Measurements from ENCODE around the gene CDC6.

CDC6 gene

DNA sequence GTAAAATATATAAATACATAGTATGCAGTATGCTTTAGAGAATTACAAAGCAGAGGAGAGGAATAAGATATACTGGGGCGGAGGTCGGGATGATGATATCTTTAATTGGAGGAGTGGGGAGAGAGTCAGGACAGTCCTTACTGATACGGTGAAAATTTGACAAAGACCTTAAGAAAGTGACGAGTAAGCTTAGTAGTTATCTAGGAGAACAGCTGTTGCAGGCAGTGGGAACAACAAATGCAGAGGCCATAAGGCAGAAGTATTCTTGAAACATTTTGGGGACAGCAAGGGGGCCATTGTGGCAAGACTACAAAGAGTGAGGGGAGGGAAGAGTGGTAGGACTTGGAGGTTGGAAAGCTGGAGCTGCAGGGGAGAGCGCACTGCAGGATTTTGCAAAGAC, 22.3 kb upstream of the CDC6 start:
- Mint-ChIP-seq H3K27me3 (no peaks in the 10 kb centered on the region), H3K36me3 (ENCODE audit: insufficient read depth) (peaks cover 44% of the 10 kb centered on the region), H3K9me3 (no peaks in the 10 kb centered on the region), H3K4me3 (no peak overlapping the region), H3K4me1 (ENCODE audit: low read depth in 2 of 2) (peaks cover 1 to 4% of the 10 kb centered on the region in 2 donors), H3K27ac (no peak overlapping the region)
- ATAC-seq (replicated peaks), result no peak
- DNase-seq, result no peak

DNA sequence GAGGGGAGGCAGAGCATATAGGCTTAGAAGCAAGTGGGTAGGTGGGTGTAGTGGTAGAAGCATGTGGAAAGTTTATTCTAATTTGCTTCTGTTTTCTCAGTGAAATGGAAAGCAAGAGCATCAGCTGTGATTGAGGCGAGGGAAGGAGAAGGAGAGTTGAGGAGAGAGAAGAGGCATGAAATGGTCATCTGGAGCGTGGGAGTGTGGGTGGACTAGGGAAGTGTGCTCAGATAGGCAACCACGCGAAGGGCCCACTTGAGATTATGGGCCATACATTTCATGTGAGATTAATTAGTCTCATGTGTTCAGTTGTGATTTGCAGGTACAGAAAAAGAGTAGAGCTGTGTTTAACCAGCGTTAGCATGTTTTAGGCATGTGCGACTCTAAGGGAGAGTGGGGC, 20.8 kb upstream of the CDC6 start:
- Mint-ChIP-seq H3K27ac (no peak overlapping the region), H3K4me1 (ENCODE audit: low read depth in 2 of 2) (peaks cover 1 to 2% of the 10 kb centered on the region in 2 donors), H3K4me3 (no peak overlapping the region), H3K9me3 (no peaks in the 10 kb centered on the region), H3K36me3 (ENCODE audit: insufficient read depth) (peaks cover 41% of the 10 kb centered on the region), H3K27me3 (no peaks in the 10 kb centered on the region)
- DNase-seq (no peak), ATAC-seq (replicated peaks) (no peak)

GRCh38 chr17:40268141-40268712, 19.5 kb upstream of the CDC6 start:
- DNase-seq (no peak), ATAC-seq (replicated peaks) (no peak)
- no peaks in the 10 kb centered on the region for H3K27me3 Mint-ChIP-seq
- peaks cover 42% of the 10 kb centered on the region for H3K36me3 Mint-ChIP-seq (ENCODE audit: insufficient read depth)
- no peaks in the 10 kb centered on the region for H3K9me3 Mint-ChIP-seq
- H3K4me1 Mint-ChIP-seq (ENCODE audit: low read depth in 2 of 2), result peaks cover 0 to 5% of the 10 kb centered on the region in 2 donors
- H3K27ac Mint-ChIP-seq, result no peak overlapping the region
- H3K4me3 Mint-ChIP-seq, result no peak overlapping the region

GRCh38 chr17:40278414-40278813, 9.3 kb upstream of the CDC6 start:
- Mint-ChIP-seq H3K36me3 (ENCODE audit: insufficient read depth) (peaks cover 73% of the 10 kb centered on the region), H3K4me3 (no peak overlapping the region), H3K27ac (peak overlapping the region; percentile 32 to 80), H3K9me3 (no peaks in the 10 kb centered on the region), H3K27me3 (no peaks in the 10 kb centered on the region), H3K4me1 (ENCODE audit: low read depth in 2 of 2) (peaks cover 2 to 4% of the 10 kb centered on the region in 2 donors)
- DNase-seq (no peak), ATAC-seq (replicated peaks) (no peak)

DNA sequence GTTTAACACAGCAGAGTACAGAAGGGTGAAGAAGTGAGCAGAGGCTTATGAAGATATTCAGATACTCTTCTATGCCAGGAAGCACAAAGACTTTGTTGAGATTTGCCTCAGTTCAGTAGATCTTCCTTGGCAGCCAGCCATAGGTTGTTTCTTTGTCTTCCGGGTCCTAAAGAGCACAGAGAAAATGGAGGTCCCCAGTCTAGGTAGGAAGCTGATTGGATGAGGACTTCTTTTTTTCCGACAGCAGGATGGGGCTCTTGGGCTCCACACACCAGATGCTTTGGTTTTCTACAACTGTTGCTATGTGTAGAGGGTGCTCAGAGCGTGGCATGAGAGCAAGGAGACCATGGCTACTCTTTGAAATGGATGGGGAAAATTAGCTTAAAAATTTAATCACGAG, 8.3 kb upstream of the CDC6 start:
- no peak overlapping the region for H3K27ac Mint-ChIP-seq
- no peaks in the 10 kb centered on the region for H3K9me3 Mint-ChIP-seq
- H3K4me3 Mint-ChIP-seq, result no peak overlapping the region
- H3K4me1 Mint-ChIP-seq (ENCODE audit: low read depth in 2 of 2), result peaks cover 11 to 12% of the 10 kb centered on the region in 2 donors
- no peak for ATAC-seq (replicated peaks)
- H3K36me3 Mint-ChIP-seq (ENCODE audit: insufficient read depth), result peaks cover 68% of the 10 kb centered on the region
- no peak for DNase-seq
- H3K27me3 Mint-ChIP-seq, result no peaks in the 10 kb centered on the region

- Mint-ChIP-seq H3K36me3 (ENCODE audit: insufficient read depth) (peaks cover 48% of the 10 kb centered on the region), H3K27me3 (no peaks in the 10 kb centered on the region), H3K4me1 (ENCODE audit: low read depth in 2 of 2) (peaks cover 11 to 12% of the 10 kb centered on the region in 2 donors), H3K4me3 (peak overlapping the region in 1 of 2 donors; percentile 1), H3K9me3 (no peaks in the 10 kb centered on the region), H3K27ac (peak overlapping the region; percentile 79 to 82)
- DNase-seq (no peak), ATAC-seq (replicated peaks) (peak; percentile 21)
Measured at GRCh38 chr17:40281663-40282062, 6.0 kb upstream of the CDC6 start.

DNA sequence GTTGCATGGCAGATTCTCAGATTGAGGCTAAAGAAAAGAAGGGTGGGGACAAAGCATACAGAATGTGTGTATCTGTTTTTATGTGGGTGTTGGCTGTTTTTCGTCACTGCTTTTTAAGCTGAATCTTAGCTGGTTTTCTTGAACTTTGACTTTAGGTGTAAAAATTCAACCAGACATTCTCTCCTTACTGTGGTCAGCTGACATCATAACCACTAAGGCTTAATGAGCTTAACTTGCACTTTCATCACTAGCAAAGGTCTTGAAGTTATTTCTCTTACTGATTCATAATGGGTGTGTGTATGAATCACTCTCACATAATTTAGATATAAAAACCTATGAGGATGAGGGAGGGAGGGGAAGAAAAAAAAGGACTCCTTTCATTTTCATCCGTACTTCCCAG, 4.0 kb upstream of the CDC6 start:
- H3K36me3 Mint-ChIP-seq (ENCODE audit: insufficient read depth), result peaks cover 34% of the 10 kb centered on the region
- peak in 2 of 3 experiments; percentile 9 to 21 for DNase-seq
- peak overlapping the region; percentile 77 to 85 for H3K27ac Mint-ChIP-seq
- H3K4me3 Mint-ChIP-seq, result peak overlapping the region in 1 of 2 donors; percentile 0
- H3K4me1 Mint-ChIP-seq (ENCODE audit: low read depth in 2 of 2), result peaks cover 20 to 24% of the 10 kb centered on the region in 2 donors
- peak; percentile 25 for ATAC-seq (replicated peaks)
- H3K27me3 Mint-ChIP-seq, result no peaks in the 10 kb centered on the region
- H3K9me3 Mint-ChIP-seq, result no peaks in the 10 kb centered on the region

GRCh38 chr17:40284085-40284713, 3.5 kb upstream of the CDC6 start:
- Mint-ChIP-seq H3K36me3 (ENCODE audit: insufficient read depth) (peaks cover 29% of the 10 kb centered on the region), H3K27ac (peak overlapping the region; percentile 77 to 85), H3K4me1 (ENCODE audit: low read depth in 2 of 2) (peaks cover 23 to 24% of the 10 kb centered on the region in 2 donors), H3K4me3 (peak overlapping the region in 1 of 2 donors; percentile 0), H3K27me3 (no peaks in the 10 kb centered on the region), H3K9me3 (no peaks in the 10 kb centered on the region)
- ATAC-seq (replicated peaks) (no peak), DNase-seq (no peak)

DNA sequence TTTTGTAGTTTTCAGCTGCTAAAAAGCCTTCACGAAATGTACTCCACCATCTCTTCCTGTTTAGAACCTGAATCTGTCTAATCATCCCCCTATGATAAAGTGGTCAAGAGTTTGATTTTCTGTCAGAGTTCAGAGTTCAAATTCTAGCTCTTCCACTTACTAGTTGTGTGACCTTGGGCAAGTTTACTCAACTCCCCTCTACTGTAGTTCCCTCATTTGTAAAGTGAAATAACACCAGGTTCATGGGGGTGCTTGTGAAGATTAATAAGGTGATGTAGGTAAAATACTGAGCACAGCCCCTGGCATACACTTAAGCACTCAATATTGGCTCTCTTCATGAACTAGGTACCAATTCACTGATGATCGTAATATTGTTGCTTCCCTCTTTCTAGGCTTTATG, 1.2 kb upstream of the CDC6 start:
- H3K4me3 Mint-ChIP-seq, result no peak overlapping the region
- no peaks in the 10 kb centered on the region for H3K27me3 Mint-ChIP-seq
- peaks cover 14% of the 10 kb centered on the region for H3K36me3 Mint-ChIP-seq (ENCODE audit: insufficient read depth)
- H3K27ac Mint-ChIP-seq, result no peak overlapping the region
- ATAC-seq (replicated peaks) (no peak), DNase-seq (no peak)
- H3K4me1 Mint-ChIP-seq (ENCODE audit: low read depth in 2 of 2), result peaks cover 23 to 24% of the 10 kb centered on the region in 2 donors
- no peaks in the 10 kb centered on the region for H3K9me3 Mint-ChIP-seq

- Mint-ChIP-seq H3K36me3 (ENCODE audit: insufficient read depth) (peaks cover 13% of the 10 kb centered on the region), H3K4me1 (ENCODE audit: low read depth in 2 of 2) (peaks cover 23 to 24% of the 10 kb centered on the region in 2 donors), H3K4me3 (peak overlapping the region; percentile 96 to 100), H3K27ac (peak overlapping the region; percentile 57 to 83), H3K27me3 (no peaks in the 10 kb centered on the region), H3K9me3 (no peaks in the 10 kb centered on the region)
- DNase-seq, result no peak
- no peak for ATAC-seq (replicated peaks)
Measured at GRCh38 chr17:40287159-40287493, 553 bp upstream of the CDC6 start.

DNA sequence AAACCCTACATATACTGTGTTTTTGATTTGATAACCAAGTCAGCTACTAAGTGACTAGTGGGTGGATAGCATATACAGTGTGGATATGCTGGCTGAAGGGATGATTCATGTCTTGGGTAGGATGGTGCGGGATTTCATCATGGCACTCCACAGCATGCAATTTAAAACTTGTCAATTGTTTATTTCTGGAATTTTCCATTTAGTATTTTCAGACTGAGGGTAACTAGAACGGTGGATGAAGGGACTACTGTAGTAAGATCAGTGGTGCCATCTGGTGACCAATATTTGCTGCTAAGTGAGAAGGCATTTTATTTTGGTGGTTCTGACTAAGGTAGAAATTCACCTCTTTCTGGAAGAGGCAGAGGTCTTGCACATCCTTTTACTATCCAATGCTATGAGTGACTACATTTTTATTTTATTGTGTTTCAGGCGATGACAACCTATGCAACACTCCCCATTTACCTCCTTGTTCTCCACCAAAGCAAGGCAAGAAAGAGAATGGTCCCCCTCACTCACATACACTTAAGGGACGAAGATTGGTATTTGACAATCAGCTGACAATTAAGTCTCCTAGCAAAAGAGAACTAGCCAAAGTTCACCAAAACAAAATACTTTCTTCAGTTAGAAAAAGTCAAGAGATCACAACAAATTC, 3.1 kb downstream of the CDC6 start:
- no peak overlapping the region for H3K4me3 Mint-ChIP-seq
- H3K4me1 Mint-ChIP-seq (ENCODE audit: low read depth in 2 of 2), result peaks cover 11 to 15% of the 10 kb centered on the region in 2 donors
- no peaks in the 10 kb centered on the region for H3K27me3 Mint-ChIP-seq
- H3K27ac Mint-ChIP-seq, result no peak overlapping the region
- no peaks in the 10 kb centered on the region for H3K9me3 Mint-ChIP-seq
- peak in 1 of 3 experiments; percentile 21 for DNase-seq
- ATAC-seq (replicated peaks), result no peak
- H3K36me3 Mint-ChIP-seq (ENCODE audit: insufficient read depth), result peaks cover 10% of the 10 kb centered on the region

DNA sequence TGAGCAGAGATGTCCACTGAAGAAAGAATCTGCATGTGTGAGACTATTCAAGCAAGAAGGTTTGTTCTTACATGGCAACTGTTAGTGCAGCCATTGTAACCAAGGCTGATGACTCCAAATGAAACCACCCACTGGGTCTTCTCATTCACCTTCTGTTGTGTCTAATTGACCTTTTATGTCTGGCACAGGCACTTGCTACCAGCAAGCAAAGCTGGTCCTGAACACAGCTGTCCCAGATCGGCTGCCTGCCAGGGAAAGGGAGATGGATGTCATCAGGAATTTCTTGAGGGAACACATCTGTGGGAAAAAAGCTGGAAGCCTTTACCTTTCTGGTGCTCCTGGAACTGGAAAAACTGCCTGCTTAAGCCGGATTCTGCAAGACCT, 3.6 kb downstream of the CDC6 start:
- Mint-ChIP-seq H3K4me1 (ENCODE audit: low read depth in 2 of 2) (peaks cover 11 to 15% of the 10 kb centered on the region in 2 donors), H3K36me3 (ENCODE audit: insufficient read depth) (peaks cover 10% of the 10 kb centered on the region), H3K4me3 (no peak overlapping the region), H3K27me3 (no peaks in the 10 kb centered on the region), H3K9me3 (no peaks in the 10 kb centered on the region), H3K27ac (no peak overlapping the region)
- no peak for ATAC-seq (replicated peaks)
- DNase-seq, result no peak

GRCh38 chr17:40293363-40293762, 5.7 kb downstream of the CDC6 start:
- Mint-ChIP-seq H3K27me3 (no peaks in the 10 kb centered on the region), H3K4me3 (no peak overlapping the region), H3K36me3 (ENCODE audit: insufficient read depth) (peaks cover 4% of the 10 kb centered on the region), H3K4me1 (ENCODE audit: low read depth in 2 of 2) (peaks cover 0 to 5% of the 10 kb centered on the region in 2 donors), H3K9me3 (no peaks in the 10 kb centered on the region), H3K27ac (peak overlapping the region in 1 of 2 donors; percentile 63)
- no peak for ATAC-seq (replicated peaks)
- no peak for DNase-seq

Data from effector memory CD8-positive, alpha-beta T cell (primary cell).